DMS79 treated with DMSO at 0.1 percent for 48 hours (cell line): ENCODE results near the gene ZER1.
"Not testable (repeated sequence)": the region's sequence is repeated elsewhere in the genome, so short reads cannot be mapped to it uniquely, and the experiment has no call there.

Experiments used
- DNase-seq: peaks from one replicate; lab custom pipeline; 2025; lab: John Stamatoyannopoulos, UW

The ZER1 gene

GRCh38 chr9:128693738-128694137 lies 78.0 kb downstream of the ZER1 start:
- not testable (repeated sequence) for DNase-seq

GRCh38 chr9:128690684-128691034 lies 81.1 kb downstream of the ZER1 start:
- DNase-seq = no peak

- DNase-seq = peak; percentile 43
Observed at GRCh38 chr9:128689820-128690683, 81.7 kb downstream of the ZER1 start.

- no peak for DNase-seq
Observed at GRCh38 chr9:128689293-128689774, 82.4 kb downstream of the ZER1 start.

- DNase-seq = peak; percentile 92
Observed at GRCh38 chr9:128688501-128689292, 83.0 kb downstream of the ZER1 start, which contains the start of gene SET. SET (plus strand) TSS chr9:128689222; CDS start chr9:128689583, 361 bp downstream.

- DNase-seq = no peak
Observed at GRCh38 chr9:128687453-128687852, 84.3 kb downstream of the ZER1 start.

GRCh38 chr9:128685636-128686489 lies 85.9 kb downstream of the ZER1 start:
- no peak for DNase-seq

- DNase-seq = peak; percentile 83
Observed at GRCh38 chr9:128684325-128685199, 87.2 kb downstream of the ZER1 start.

GRCh38 chr9:128684065-128684324 lies 87.7 kb downstream of the ZER1 start:
- DNase-seq = no peak

GRCh38 chr9:128683340-128684064 lies 88.2 kb downstream of the ZER1 start:
- DNase-seq = peak; percentile 35
